Activated naive CD8-positive, alpha-beta T cell (primary cell): ENCODE data around the gene TMPRSS5.
"Not testable (repeated sequence)": the region's sequence is repeated elsewhere in the genome, so short reads cannot be mapped to it uniquely, and the experiment has no call there.

Source experiments
- H3K27ac Mint-ChIP-seq: one replicate; pipeline ENCODE4 v1.8.0; 2021; ENCODE audit warnings: mixed read lengths
- H3K27me3 Mint-ChIP-seq: one replicate; pipeline ENCODE4 v1.8.0; 2021; ENCODE audit warnings: mixed read lengths
- H3K36me3 Mint-ChIP-seq: one replicate; pipeline ENCODE4 v1.8.0; 2021; ENCODE audit warnings: mixed read lengths
- H3K4me1 Mint-ChIP-seq: one replicate; pipeline ENCODE4 v1.8.0; 2021; ENCODE audit warnings: low read depth, mixed read lengths
- H3K4me3 Mint-ChIP-seq: one replicate; pipeline ENCODE4 v1.8.0; 2021; ENCODE audit warnings: mild to moderate bottlenecking, mixed read lengths
- H3K9me3 Mint-ChIP-seq: one replicate; pipeline ENCODE4 v1.8.0; 2021; ENCODE audit warnings: low read depth, mixed read lengths

The TMPRSS5 gene

DNA sequence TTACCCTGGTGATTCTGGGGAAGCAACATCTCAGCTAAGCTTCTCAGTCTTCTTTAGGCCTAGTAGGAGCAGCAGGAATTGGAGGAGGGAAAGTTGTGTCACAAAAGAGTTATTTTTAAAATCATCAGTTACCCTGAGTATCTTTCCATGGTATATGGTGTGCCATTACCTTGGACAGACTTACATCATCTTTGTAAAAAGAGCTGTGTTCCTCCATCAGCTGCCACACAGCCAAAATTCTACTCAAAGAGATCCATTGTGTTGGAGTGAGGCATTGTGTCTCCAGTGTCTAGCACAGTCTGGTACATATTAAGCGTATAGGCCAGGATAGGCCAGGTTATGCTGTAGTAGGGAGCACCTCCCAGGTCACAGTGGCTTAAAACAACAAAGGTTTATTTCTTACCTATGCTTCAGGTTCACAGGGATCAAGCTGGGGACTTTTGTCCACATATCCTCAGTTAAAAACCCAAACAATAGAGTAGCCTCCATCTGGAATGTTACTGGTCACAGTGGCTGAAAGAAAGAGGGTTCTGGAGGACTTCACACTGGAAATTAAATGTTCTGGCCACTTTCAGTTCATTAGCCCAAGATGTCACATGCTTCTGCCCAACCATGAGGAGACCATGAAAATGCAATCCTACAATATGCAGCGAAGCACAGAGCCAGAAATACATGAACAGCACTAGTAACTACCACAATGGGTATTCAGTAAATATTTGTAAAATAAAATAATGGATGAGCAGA lies 9.9 kb upstream of the TMPRSS5 start:
- no peak overlapping the region for H3K4me3 Mint-ChIP-seq
- no peak overlapping the region for H3K27ac Mint-ChIP-seq
- H3K27me3 Mint-ChIP-seq = no peaks in the 10 kb centered on the region
- H3K4me1 Mint-ChIP-seq = no peaks in the 10 kb centered on the region
- no peaks in the 10 kb centered on the region for H3K9me3 Mint-ChIP-seq
- peaks cover 42% of the 10 kb centered on the region for H3K36me3 Mint-ChIP-seq

DNA sequence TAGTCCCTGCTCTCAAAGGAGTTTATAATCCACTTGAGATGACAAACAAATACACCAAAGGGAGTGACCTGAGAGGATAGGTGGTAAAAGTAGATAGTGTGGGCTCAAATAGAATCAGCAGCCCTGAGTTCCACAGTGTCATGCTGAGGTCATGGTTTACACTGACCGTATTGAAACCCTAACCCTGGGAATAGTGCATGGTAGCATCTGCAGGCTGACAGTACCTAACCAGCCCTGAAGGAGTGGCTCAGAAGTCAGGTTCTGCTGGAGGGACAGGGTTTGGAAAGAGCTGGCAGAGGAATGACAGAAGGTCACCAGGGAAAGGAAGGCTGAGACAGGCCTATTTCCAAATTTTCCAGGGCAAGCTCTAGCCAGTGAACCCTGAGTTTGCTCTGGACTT lies 9.2 kb upstream of the TMPRSS5 start:
- peaks cover 4% of the 10 kb centered on the region for H3K9me3 Mint-ChIP-seq
- H3K4me3 Mint-ChIP-seq = no peak overlapping the region
- H3K27ac Mint-ChIP-seq = no peak overlapping the region
- no peaks in the 10 kb centered on the region for H3K27me3 Mint-ChIP-seq
- peaks cover 39% of the 10 kb centered on the region for H3K36me3 Mint-ChIP-seq
- no peaks in the 10 kb centered on the region for H3K4me1 Mint-ChIP-seq

- peaks cover 19% of the 10 kb centered on the region for H3K9me3 Mint-ChIP-seq
Measured at GRCh38 chr11:113710989-113711388, 4.9 kb upstream of the TMPRSS5 start.

DNA sequence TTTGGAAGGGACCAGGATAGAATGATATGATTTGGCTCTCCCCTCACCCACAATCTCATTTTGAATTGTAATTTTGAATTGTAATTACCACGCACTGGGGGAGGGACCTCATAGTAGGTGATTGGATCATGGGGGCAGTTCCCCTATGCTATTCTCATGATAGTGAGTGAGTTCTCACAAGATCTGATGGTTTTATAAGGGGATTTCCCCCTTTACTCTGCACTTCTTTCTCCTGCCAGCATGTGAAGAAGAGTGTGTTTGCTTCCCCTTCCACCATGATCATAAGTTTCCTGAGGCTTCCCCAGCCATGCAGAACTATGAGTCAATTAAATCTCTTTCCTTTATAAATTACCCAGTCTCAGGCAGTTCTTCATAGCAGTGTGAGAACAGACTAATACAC lies 2.6 kb downstream of the TMPRSS5 start:
- H3K36me3 Mint-ChIP-seq = peaks cover 20% of the 10 kb centered on the region
- not testable (repeated sequence) for H3K4me1 Mint-ChIP-seq, H3K27ac Mint-ChIP-seq, H3K9me3 Mint-ChIP-seq, H3K27me3 Mint-ChIP-seq, H3K4me3 Mint-ChIP-seq

More at GRCh38 chr11:113710989-113711388, 4.9 kb upstream of the TMPRSS5 start:
- H3K4me3 Mint-ChIP-seq = no peak overlapping the region
- peaks cover 40% of the 10 kb centered on the region for H3K36me3 Mint-ChIP-seq
- no peaks in the 10 kb centered on the region for H3K27me3 Mint-ChIP-seq
- H3K27ac Mint-ChIP-seq = no peak overlapping the region
- no peaks in the 10 kb centered on the region for H3K4me1 Mint-ChIP-seq

GRCh38 chr11:113701491-113701890 lies 4.6 kb downstream of the TMPRSS5 start:
- peaks cover 9% of the 10 kb centered on the region for H3K36me3 Mint-ChIP-seq
- H3K4me3 Mint-ChIP-seq = no peak overlapping the region
- H3K4me1 Mint-ChIP-seq = no peaks in the 10 kb centered on the region
- H3K27ac Mint-ChIP-seq = no peak overlapping the region
- no peaks in the 10 kb centered on the region for H3K9me3 Mint-ChIP-seq
- H3K27me3 Mint-ChIP-seq = no peaks in the 10 kb centered on the region

GRCh38 chr11:113698515-113698914 lies 7.6 kb downstream of the TMPRSS5 start:
- no peaks in the 10 kb centered on the region for H3K27me3 Mint-ChIP-seq
- no peak overlapping the region for H3K4me3 Mint-ChIP-seq
- no peaks in the 10 kb centered on the region for H3K9me3 Mint-ChIP-seq
- H3K36me3 Mint-ChIP-seq = peaks cover 3% of the 10 kb centered on the region
- H3K27ac Mint-ChIP-seq = no peak overlapping the region
- no peaks in the 10 kb centered on the region for H3K4me1 Mint-ChIP-seq

- Mint-ChIP-seq H3K4me3 (no peak overlapping the region), H3K4me1 (no peaks in the 10 kb centered on the region), H3K27ac (no peak overlapping the region), H3K9me3 (no peaks in the 10 kb centered on the region), H3K36me3 (peaks cover 3% of the 10 kb centered on the region), H3K27me3 (no peaks in the 10 kb centered on the region)
Measured at GRCh38 chr11:113697756-113698407, 8.2 kb downstream of the TMPRSS5 start.

DNA sequence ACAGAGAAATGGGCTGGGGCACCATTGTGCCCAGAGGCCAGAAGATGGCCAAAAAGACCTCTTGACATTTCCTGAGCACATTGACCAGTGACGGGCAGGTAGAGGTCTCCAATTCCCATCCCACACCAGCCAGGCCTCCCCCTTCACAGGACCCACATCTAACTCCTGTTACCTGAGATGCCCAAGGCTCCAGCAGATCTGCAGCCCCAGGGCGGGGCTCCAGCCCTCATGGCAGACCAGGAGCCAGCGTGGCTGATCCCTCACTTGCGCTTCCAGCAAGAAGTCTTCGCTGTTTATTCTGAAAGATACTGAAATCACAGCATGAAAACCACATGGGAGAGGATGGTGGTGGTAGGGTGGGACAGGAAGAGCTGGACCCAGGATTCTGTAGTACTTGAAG lies 9.0 kb downstream of the TMPRSS5 start:
- Mint-ChIP-seq H3K4me3 (no peak overlapping the region), H3K27ac (no peak overlapping the region), H3K36me3 (peaks cover 3% of the 10 kb centered on the region), H3K4me1 (no peaks in the 10 kb centered on the region), H3K9me3 (no peaks in the 10 kb centered on the region), H3K27me3 (no peaks in the 10 kb centered on the region)

DNA sequence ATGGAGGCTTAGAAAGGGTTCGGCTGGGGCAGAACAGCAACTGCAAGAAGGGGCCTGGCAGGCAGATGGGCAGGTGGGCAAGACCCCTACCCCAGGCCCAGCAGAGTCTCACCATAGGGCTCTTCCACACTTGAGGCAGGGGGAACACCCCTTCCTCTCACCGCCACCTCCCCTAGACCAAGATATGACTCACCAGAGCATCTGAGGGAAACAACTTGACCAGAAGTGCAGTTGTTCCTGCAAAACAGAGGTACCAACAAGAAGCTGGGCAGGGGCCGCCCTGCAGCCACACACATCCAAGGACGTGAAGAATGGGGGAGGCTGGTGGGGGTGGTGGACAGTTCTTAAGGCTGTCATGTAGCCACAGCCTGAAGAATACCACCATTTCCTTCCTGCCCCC lies 10.9 kb downstream of the TMPRSS5 start:
- Mint-ChIP-seq H3K27me3 (no peaks in the 10 kb centered on the region), H3K4me3 (no peak overlapping the region), H3K9me3 (no peaks in the 10 kb centered on the region), H3K4me1 (no peaks in the 10 kb centered on the region), H3K27ac (no peak overlapping the region), H3K36me3 (peaks cover 3% of the 10 kb centered on the region)

GRCh38 chr11:113694390-113694789 lies 11.7 kb downstream of the TMPRSS5 start:
- no peak overlapping the region for H3K4me3 Mint-ChIP-seq
- no peaks in the 10 kb centered on the region for H3K4me1 Mint-ChIP-seq
- H3K27me3 Mint-ChIP-seq = no peaks in the 10 kb centered on the region
- peaks cover 3% of the 10 kb centered on the region for H3K36me3 Mint-ChIP-seq
- no peaks in the 10 kb centered on the region for H3K9me3 Mint-ChIP-seq
- H3K27ac Mint-ChIP-seq = no peak overlapping the region

DNA sequence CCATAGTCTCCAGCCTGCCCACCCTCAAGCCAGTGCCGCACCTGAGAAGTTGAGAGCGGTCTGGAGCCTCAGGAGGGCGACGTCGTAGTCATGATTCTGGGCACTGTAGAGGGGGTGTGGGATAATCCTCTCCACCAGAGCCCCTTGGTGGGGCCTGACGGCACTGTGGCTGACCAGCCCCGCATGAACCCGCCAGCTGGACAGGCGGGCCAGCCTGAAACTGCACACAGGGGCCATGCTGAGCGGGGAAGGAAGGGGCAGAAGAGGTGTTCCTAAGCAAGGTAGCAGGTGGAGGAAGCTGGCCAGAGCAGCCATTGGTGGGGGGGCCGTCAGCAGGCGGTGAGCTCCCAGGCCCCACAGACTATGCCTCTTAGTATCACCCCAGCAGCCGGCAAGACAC lies 13.1 kb downstream of the TMPRSS5 start:
- Mint-ChIP-seq H3K27ac (no peak overlapping the region), H3K9me3 (no peaks in the 10 kb centered on the region), H3K27me3 (no peaks in the 10 kb centered on the region), H3K4me1 (no peaks in the 10 kb centered on the region), H3K36me3 (peaks cover 3% of the 10 kb centered on the region), H3K4me3 (no peak overlapping the region)

GRCh38 chr11:113690619-113691569 lies 15.2 kb downstream of the TMPRSS5 start:
- Mint-ChIP-seq H3K36me3 (peaks cover 3% of the 10 kb centered on the region), H3K27me3 (no peaks in the 10 kb centered on the region), H3K4me3 (no peak overlapping the region), H3K4me1 (no peaks in the 10 kb centered on the region), H3K9me3 (no peaks in the 10 kb centered on the region), H3K27ac (no peak overlapping the region)

GRCh38 chr11:113689768-113690618 lies 16.1 kb downstream of the TMPRSS5 start:
- Mint-ChIP-seq H3K36me3 (peaks cover 3% of the 10 kb centered on the region), H3K27ac (no peak overlapping the region), H3K27me3 (no peaks in the 10 kb centered on the region), H3K4me1 (no peaks in the 10 kb centered on the region), H3K4me3 (no peak overlapping the region), H3K9me3 (no peaks in the 10 kb centered on the region)

DNA sequence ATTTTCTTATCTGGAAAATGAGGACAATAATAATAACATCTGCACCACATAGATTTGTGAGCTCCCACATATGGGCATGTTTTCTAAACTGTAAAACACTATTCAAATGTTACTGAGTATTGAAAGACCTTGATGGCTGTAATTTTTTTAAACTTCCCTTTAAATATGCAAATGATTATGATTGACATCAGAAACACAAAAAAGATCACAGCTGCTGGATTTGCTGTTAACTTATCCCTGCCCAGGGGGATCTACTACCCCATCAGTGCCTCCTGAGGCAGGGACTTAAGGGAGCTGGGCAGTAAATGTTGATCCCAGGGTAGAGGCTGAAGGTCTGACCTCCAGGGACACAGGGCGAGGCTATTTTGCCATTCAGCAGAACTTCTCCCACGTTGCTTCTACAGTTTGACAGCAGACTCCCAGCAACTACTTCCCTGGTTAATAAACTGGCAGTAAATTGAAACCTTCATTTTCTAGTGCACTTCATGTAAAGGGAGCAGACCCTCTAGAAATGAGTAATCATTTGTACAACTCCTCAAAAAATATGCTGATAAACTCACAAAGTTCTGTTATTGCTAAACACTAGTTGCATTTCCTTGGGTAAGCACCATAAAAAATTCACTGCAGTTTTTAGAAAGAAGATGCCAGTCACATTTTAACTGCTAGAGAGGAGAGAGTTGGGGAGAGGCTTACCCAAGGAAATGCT lies 20.3 kb downstream of the TMPRSS5 start:
- H3K4me3 Mint-ChIP-seq = no peak overlapping the region
- no peaks in the 10 kb centered on the region for H3K27me3 Mint-ChIP-seq
- H3K27ac Mint-ChIP-seq = no peak overlapping the region
- H3K36me3 Mint-ChIP-seq = no peaks in the 10 kb centered on the region
- H3K4me1 Mint-ChIP-seq = no peaks in the 10 kb centered on the region
- H3K9me3 Mint-ChIP-seq = no peaks in the 10 kb centered on the region
